Measurements from ENCODE around the gene ANKRD33.

Gene ANKRD33

GRCh38 chr12:51917041-51917590, 29.2 kb downstream of the ANKRD33 start:
- H3K27ac ChIP-seq (ENCODE audit: low read length): no peak overlapping the region
- no peak overlapping the region for H3K4me3 ChIP-seq (ENCODE audit: low read length)
- no peak overlapping the region for H3K9ac ChIP-seq (ENCODE audit: low read depth, low read length)
- H3K36me3 ChIP-seq (ENCODE audit: insufficient read depth, low read depth, low read length): no peaks in the 10 kb centered on the region
- H3K27me3 ChIP-seq (ENCODE audit: insufficient read depth, low read length): no peaks in the 10 kb centered on the region
- no peaks in the 10 kb centered on the region for H3K9me3 ChIP-seq (ENCODE audit: insufficient read depth, low read depth, low read length)
- H3K4me1 ChIP-seq (ENCODE audit: insufficient read depth, low read length): peaks cover 4% of the 10 kb centered on the region; the same call in 1 of the 2 replicates

GRCh38 chr12:51917746-51918453, 30.0 kb downstream of the ANKRD33 start:
- H3K4me1 ChIP-seq (ENCODE audit: insufficient read depth, low read length): peaks cover 4% of the 10 kb centered on the region; the same call in 1 of the 2 replicates
- no peaks in the 10 kb centered on the region for H3K27me3 ChIP-seq (ENCODE audit: insufficient read depth, low read length)
- no peak overlapping the region for H3K27ac ChIP-seq (ENCODE audit: low read length)
- H3K4me3 ChIP-seq (ENCODE audit: low read length): no peak overlapping the region
- H3K9ac ChIP-seq (ENCODE audit: low read depth, low read length): no peak overlapping the region
- no peaks in the 10 kb centered on the region for H3K9me3 ChIP-seq (ENCODE audit: insufficient read depth, low read depth, low read length)
- H3K36me3 ChIP-seq (ENCODE audit: insufficient read depth, low read depth, low read length): no peaks in the 10 kb centered on the region

GRCh38 chr12:51920046-51920445, 32.1 kb downstream of the ANKRD33 start:
- no peaks in the 10 kb centered on the region for H3K9me3 ChIP-seq (ENCODE audit: insufficient read depth, low read depth, low read length)
- H3K27ac ChIP-seq (ENCODE audit: low read length): no peak overlapping the region
- no peaks in the 10 kb centered on the region for H3K36me3 ChIP-seq (ENCODE audit: insufficient read depth, low read depth, low read length)
- no peak overlapping the region for H3K9ac ChIP-seq (ENCODE audit: low read depth, low read length)
- peaks cover 4% of the 10 kb centered on the region; the same call in 1 of the 2 replicates for H3K4me1 ChIP-seq (ENCODE audit: insufficient read depth, low read length)
- H3K4me3 ChIP-seq (ENCODE audit: low read length): no peak overlapping the region
- H3K27me3 ChIP-seq (ENCODE audit: insufficient read depth, low read length): peaks cover 14% of the 10 kb centered on the region

GRCh38 chr12:51921017-51921725, 33.3 kb downstream of the ANKRD33 start:
- H3K4me1 ChIP-seq (ENCODE audit: insufficient read depth, low read length): peaks cover 4% of the 10 kb centered on the region; the same call in 1 of the 2 replicates
- H3K27me3 ChIP-seq (ENCODE audit: insufficient read depth, low read length): peaks cover 14% of the 10 kb centered on the region
- no peak overlapping the region for H3K27ac ChIP-seq (ENCODE audit: low read length)
- H3K9me3 ChIP-seq (ENCODE audit: insufficient read depth, low read depth, low read length): no peaks in the 10 kb centered on the region
- H3K36me3 ChIP-seq (ENCODE audit: insufficient read depth, low read depth, low read length): no peaks in the 10 kb centered on the region
- H3K4me3 ChIP-seq (ENCODE audit: low read length): no peak overlapping the region
- H3K9ac ChIP-seq (ENCODE audit: low read depth, low read length): no peak overlapping the region

- Histone ChIP-seq H3K4me3 (ENCODE audit: low read length) (no peak overlapping the region), H3K27ac (ENCODE audit: low read length) (no peak overlapping the region), H3K9me3 (ENCODE audit: insufficient read depth, low read depth, low read length) (no peaks in the 10 kb centered on the region), H3K9ac (ENCODE audit: low read depth, low read length) (no peak overlapping the region), H3K27me3 (ENCODE audit: insufficient read depth, low read length) (peaks cover 14% of the 10 kb centered on the region), H3K36me3 (ENCODE audit: insufficient read depth, low read depth, low read length) (no peaks in the 10 kb centered on the region), H3K4me1 (ENCODE audit: insufficient read depth, low read length) (peaks cover 4% of the 10 kb centered on the region; the same call in 1 of the 2 replicates)
Measured at GRCh38 chr12:51922146-51922545, 34.2 kb downstream of the ANKRD33 start.

- Histone ChIP-seq H3K36me3 (ENCODE audit: insufficient read depth, low read depth, low read length) (no peaks in the 10 kb centered on the region), H3K4me3 (ENCODE audit: low read length) (no peak overlapping the region; the same call in 1 of the 2 replicates), H3K4me1 (ENCODE audit: insufficient read depth, low read length) (peaks cover 4% of the 10 kb centered on the region; the same call in 1 of the 2 replicates), H3K9me3 (ENCODE audit: insufficient read depth, low read depth, low read length) (no peaks in the 10 kb centered on the region), H3K9ac (ENCODE audit: low read depth, low read length) (no peak overlapping the region), H3K27ac (ENCODE audit: low read length) (no peak overlapping the region), H3K27me3 (ENCODE audit: insufficient read depth, low read length) (peaks cover 14% of the 10 kb centered on the region)
Measured at GRCh38 chr12:51922762-51923505, 35.0 kb downstream of the ANKRD33 start.

- Histone ChIP-seq H3K36me3 (ENCODE audit: insufficient read depth, low read depth, low read length) (no peaks in the 10 kb centered on the region), H3K9me3 (ENCODE audit: insufficient read depth, low read depth, low read length) (no peaks in the 10 kb centered on the region), H3K27me3 (ENCODE audit: insufficient read depth, low read length) (peaks cover 14% of the 10 kb centered on the region), H3K27ac (ENCODE audit: low read length) (no peak overlapping the region), H3K4me3 (ENCODE audit: low read length) (peak overlapping the region; percentile 50), H3K4me1 (ENCODE audit: insufficient read depth, low read length) (peaks cover 4% of the 10 kb centered on the region; the same call in 1 of the 2 replicates), H3K9ac (ENCODE audit: low read depth, low read length) (no peak overlapping the region)
Measured at GRCh38 chr12:51923506-51924365, 35.8 kb downstream of the ANKRD33 start.

- Histone ChIP-seq H3K36me3 (ENCODE audit: insufficient read depth, low read depth, low read length) (no peaks in the 10 kb centered on the region), H3K9me3 (ENCODE audit: insufficient read depth, low read depth, low read length) (no peaks in the 10 kb centered on the region), H3K4me1 (ENCODE audit: insufficient read depth, low read length) (peaks cover 4% of the 10 kb centered on the region; the same call in 1 of the 2 replicates), H3K27me3 (ENCODE audit: insufficient read depth, low read length) (peaks cover 14% of the 10 kb centered on the region), H3K27ac (ENCODE audit: low read length) (no peak overlapping the region), H3K9ac (ENCODE audit: low read depth, low read length) (no peak overlapping the region), H3K4me3 (ENCODE audit: low read length) (no peak overlapping the region)
Measured at GRCh38 chr12:51924551-51925319, 36.8 kb downstream of the ANKRD33 start.

- Histone ChIP-seq H3K27ac (ENCODE audit: low read length) (no peak overlapping the region), H3K36me3 (ENCODE audit: insufficient read depth, low read depth, low read length) (no peaks in the 10 kb centered on the region), H3K9me3 (ENCODE audit: insufficient read depth, low read depth, low read length) (no peaks in the 10 kb centered on the region), H3K27me3 (ENCODE audit: insufficient read depth, low read length) (peaks cover 14% of the 10 kb centered on the region), H3K4me1 (ENCODE audit: insufficient read depth, low read length) (peaks cover 4% of the 10 kb centered on the region; the same call in 1 of the 2 replicates), H3K9ac (ENCODE audit: low read depth, low read length) (no peak overlapping the region), H3K4me3 (ENCODE audit: low read length) (no peak overlapping the region)
Measured at GRCh38 chr12:51925346-51926063, 37.6 kb downstream of the ANKRD33 start.
